Omental fat pad (tissue), 4 donors: ENCODE measurements around the gene OR52N1. TPM values are rescaled to one million over a fixed set of nuclear protein-coding genes. Genes with fewer than 3 reads are reported as not detected.

ENCODE experiments used
- ATAC-seq: fragments of 150-250 bp; one replicate; pipeline ENCODE4 v1.9.1; 2016; ENCODE audit warnings: mild to moderate bottlenecking, moderate library complexity; ENCODE audit not compliant: low FRiP score
- DNase-seq: peaks from one replicate; pipeline ENCODE4 v3.0.0-alpha.2; 2019; ENCODE audit warnings: low spot score
- total RNA-seq, 4 donors: library from RNA; depleted of rRNA; stranded (reverse); fragments of >200 nt; gene quantifications; one replicate each; pipeline ENCODE4 v1.1.0, GENCODE V29; 2016
- TF ChIP-seq, protein P1 (sequence below), 3 donors: fragments of 450-650 bp; IDR thresholded peaks; one replicate each; pipeline ENCODE4 v1.5.1; 2016 to 2017; ENCODE audit warnings: antibody characterized with exemption in 3 of 3, mild to moderate bottlenecking in 3 of 3, moderate library complexity in 2 of 3

Gene OR52N1
- total RNA-seq, 4 donors from 2014 or later = 0.46 to 13.9 (median 2.4) TPM; not detected in 1

DNA sequence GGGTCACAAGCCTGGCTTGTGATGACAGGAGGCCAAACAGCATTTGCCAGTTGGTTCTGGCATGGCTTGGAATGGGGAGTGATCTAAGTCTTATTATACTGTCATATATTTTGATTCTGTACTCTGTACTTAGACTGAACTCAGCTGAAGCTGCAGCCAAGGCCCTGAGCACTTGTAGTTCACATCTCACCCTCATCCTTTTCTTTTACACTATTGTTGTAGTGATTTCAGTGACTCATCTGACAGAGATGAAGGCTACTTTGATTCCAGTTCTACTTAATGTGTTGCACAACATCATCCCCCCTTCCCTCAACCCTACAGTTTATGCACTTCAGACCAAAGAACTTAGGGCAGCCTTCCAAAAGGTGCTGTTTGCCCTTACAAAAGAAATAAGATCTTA lies 54.0 kb downstream of the OR52N1 start:
- no peak for DNase-seq
- no peak for ATAC-seq
- TF ChIP-seq, protein P1, sequence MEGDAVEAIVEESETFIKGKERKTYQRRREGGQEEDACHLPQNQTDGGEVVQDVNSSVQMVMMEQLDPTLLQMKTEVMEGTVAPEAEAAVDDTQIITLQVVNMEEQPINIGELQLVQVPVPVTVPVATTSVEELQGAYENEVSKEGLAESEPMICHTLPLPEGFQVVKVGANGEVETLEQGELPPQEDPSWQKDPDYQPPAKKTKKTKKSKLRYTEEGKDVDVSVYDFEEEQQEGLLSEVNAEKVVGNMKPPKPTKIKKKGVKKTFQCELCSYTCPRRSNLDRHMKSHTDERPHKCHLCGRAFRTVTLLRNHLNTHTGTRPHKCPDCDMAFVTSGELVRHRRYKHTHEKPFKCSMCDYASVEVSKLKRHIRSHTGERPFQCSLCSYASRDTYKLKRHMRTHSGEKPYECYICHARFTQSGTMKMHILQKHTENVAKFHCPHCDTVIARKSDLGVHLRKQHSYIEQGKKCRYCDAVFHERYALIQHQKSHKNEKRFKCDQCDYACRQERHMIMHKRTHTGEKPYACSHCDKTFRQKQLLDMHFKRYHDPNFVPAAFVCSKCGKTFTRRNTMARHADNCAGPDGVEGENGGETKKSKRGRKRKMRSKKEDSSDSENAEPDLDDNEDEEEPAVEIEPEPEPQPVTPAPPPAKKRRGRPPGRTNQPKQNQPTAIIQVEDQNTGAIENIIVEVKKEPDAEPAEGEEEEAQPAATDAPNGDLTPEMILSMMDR (IDR thresholded peaks at IDR 0.05) = no peak

Other genes starting within 250 kb of the OR52N1 start
- gene OR52H1, start 242.7 kb downstream of the OR52N1 start, total RNA-seq = 1 to 10 TPM in 1 of 4 donors, under 1 TPM in 1, not detected in 2; 0.48 to 1.8 TPM
- not detected for gene OR52B6, start 210.4 kb downstream of the OR52N1 start, total RNA-seq
- 1 to 10 TPM; 1.9 to 3.3 (median 2.8) TPM for gene TRIM6, start 194.6 kb downstream of the OR52N1 start, total RNA-seq
- gene TRIM34, start 166.3 kb downstream of the OR52N1 start, total RNA-seq = 1 to 10 TPM; 3.7 to 9.6 (median 6.6) TPM
- 10 to 100 TPM; 18.0 to 24.4 (median 21.1) TPM for gene TRIM5, start 106.2 kb downstream of the OR52N1 start, total RNA-seq
- 100 to 1,000 TPM in 1 of 4 donors, 10 to 100 TPM in 3; 22.3 to 163 (median 55.7) TPM for gene TRIM22, start 101.5 kb downstream of the OR52N1 start, total RNA-seq
- under 1 TPM in 1 of 4 donors, not detected in 3; 0.47 TPM for gene OR56B1, start 54.8 kb downstream of the OR52N1 start, total RNA-seq
- gene OR52N4, start 37.0 kb downstream of the OR52N1 start, total RNA-seq = under 1 TPM in 1 of 4 donors, not detected in 3; 0.72 TPM
- 10 to 100 TPM in 1 of 4 donors, not detected in 3; 11.9 TPM for gene OR52N5, start 7.9 kb downstream of the OR52N1 start, total RNA-seq
- gene OR52N2, start 17.7 kb upstream of the OR52N1 start, total RNA-seq = not detected
- gene OR52E6, start 50.6 kb upstream of the OR52N1 start, total RNA-seq = not detected
- not detected for gene OR52E8, start 66.4 kb upstream of the OR52N1 start, total RNA-seq
- not detected for gene OR52E4, start 89.4 kb upstream of the OR52N1 start, total RNA-seq
- not detected for gene OR52E5, start 101.9 kb upstream of the OR52N1 start, total RNA-seq
- not detected for gene OR56A3, start 151.0 kb upstream of the OR52N1 start, total RNA-seq
- not detected for gene OR56A5, start 177.2 kb upstream of the OR52N1 start, total RNA-seq
- not detected for gene OR52L1, start 195.7 kb upstream of the OR52N1 start, total RNA-seq
- gene OR56A4, start 215.7 kb upstream of the OR52N1 start, total RNA-seq = not detected
- under 1 TPM in 1 of 4 donors, not detected in 3; 0.06 TPM for gene OR56A1, start 239.5 kb upstream of the OR52N1 start, total RNA-seq